ENCODE results near the gene MEF2D. TPM values are rescaled to one million over a fixed set of nuclear protein-coding genes. Genes with fewer than 3 reads are reported as not detected.

The MEF2D gene
- total RNA-seq, 1 donor from 2014 or later: 56.6 TPM

GRCh38 chr1:156425943-156426342 is 74.6 kb downstream of the MEF2D start:
- H2AFZ ChIP-seq (ENCODE audit: low read depth, low read length): no peak overlapping the region
- Mint-ChIP-seq H3K9me3 (ENCODE audit: unreplicated experiment) (no peaks in the 10 kb centered on the region), H3K4me1 (ENCODE audit: low read depth, unreplicated experiment) (no peaks in the 10 kb centered on the region), H3K4me3 (ENCODE audit: unreplicated experiment) (no peak overlapping the region), H3K36me3 (ENCODE audit: low read depth, unreplicated experiment) (peaks cover 3% of the 10 kb centered on the region), H3K27me3 (ENCODE audit: low read depth, unreplicated experiment) (peaks cover 91% of the 10 kb centered on the region), H3K27ac (ENCODE audit: unreplicated experiment) (no peak overlapping the region)
- H3K9ac ChIP-seq (ENCODE audit: low read length): no peak overlapping the region
- peaks cover 10% of the 10 kb centered on the region for H3K4me1 ChIP-seq (ENCODE audit: insufficient read depth, low read length)
- TF ChIP-seq EZH2 (IDR thresholded peaks at IDR 0.05; ENCODE audit: insufficient read depth, low read length) (no peak), CTCF (IDR thresholded peaks at IDR 0.05; ENCODE audit: insufficient read depth, low read depth, low read length) (no peak)
- H3K27me3 ChIP-seq (ENCODE audit: insufficient read depth, low read length): peaks cover 94% of the 10 kb centered on the region
- DNase-seq (ENCODE audit: low read depth): no peak
- FAIRE-seq: no peak
- H3K4me3 ChIP-seq (ENCODE audit: insufficient read depth, low read depth, low read length): no peak overlapping the region
- no peak overlapping the region for H3K4me2 ChIP-seq (ENCODE audit: low read length)
- peaks cover 7% of the 10 kb centered on the region for H4K20me1 ChIP-seq (ENCODE audit: insufficient read depth, low read length)
- no peaks in the 10 kb centered on the region for H3K79me2 ChIP-seq (ENCODE audit: insufficient read depth, low read length)
- H3K27ac ChIP-seq (ENCODE audit: low read depth, low read length): no peak overlapping the region
- no peaks in the 10 kb centered on the region for H3K9me3 ChIP-seq (ENCODE audit: insufficient read depth, low read depth, low read length)
- H3K36me3 ChIP-seq (ENCODE audit: insufficient read depth, low read length): no peaks in the 10 kb centered on the region

GRCh38 chr1:156424806-156425432 is 75.7 kb downstream of the MEF2D start:
- H3K4me3 Mint-ChIP-seq (ENCODE audit: unreplicated experiment): no peak overlapping the region
- peaks cover 15% of the 10 kb centered on the region for H3K4me1 ChIP-seq (ENCODE audit: insufficient read depth, low read length)
- FAIRE-seq (no peak), DNase-seq (ENCODE audit: low read depth) (no peak)
- TF ChIP-seq EZH2 (IDR thresholded peaks at IDR 0.05; ENCODE audit: insufficient read depth, low read length): no peak
- TF ChIP-seq CTCF (IDR thresholded peaks at IDR 0.05; ENCODE audit: insufficient read depth, low read depth, low read length): no peak
- H3K4me1 Mint-ChIP-seq (ENCODE audit: low read depth, unreplicated experiment): no peaks in the 10 kb centered on the region
- no peak overlapping the region for H3K27ac Mint-ChIP-seq (ENCODE audit: unreplicated experiment)
- peaks cover 89% of the 10 kb centered on the region for H3K27me3 Mint-ChIP-seq (ENCODE audit: low read depth, unreplicated experiment)
- peaks cover 5% of the 10 kb centered on the region for H3K36me3 Mint-ChIP-seq (ENCODE audit: low read depth, unreplicated experiment)
- H3K4me2 ChIP-seq (ENCODE audit: low read length): no peak overlapping the region
- no peaks in the 10 kb centered on the region for H3K36me3 ChIP-seq (ENCODE audit: insufficient read depth, low read length)
- H4K20me1 ChIP-seq (ENCODE audit: insufficient read depth, low read length): peaks cover 8% of the 10 kb centered on the region
- no peaks in the 10 kb centered on the region for H3K9me3 Mint-ChIP-seq (ENCODE audit: unreplicated experiment)
- H3K4me3 ChIP-seq (ENCODE audit: insufficient read depth, low read depth, low read length): no peak overlapping the region
- no peaks in the 10 kb centered on the region for H3K79me2 ChIP-seq (ENCODE audit: insufficient read depth, low read length)
- H3K27ac ChIP-seq (ENCODE audit: low read depth, low read length): no peak overlapping the region
- no peak overlapping the region for H2AFZ ChIP-seq (ENCODE audit: low read depth, low read length)
- no peaks in the 10 kb centered on the region for H3K9me3 ChIP-seq (ENCODE audit: insufficient read depth, low read depth, low read length)
- H3K9ac ChIP-seq (ENCODE audit: low read length): no peak overlapping the region
- H3K27me3 ChIP-seq (ENCODE audit: insufficient read depth, low read length): peaks cover 98% of the 10 kb centered on the region
